ENCODE data around the gene HCFC1R1.
"Not testable (repeated sequence)": the region's sequence is repeated elsewhere in the genome, so short reads cannot be mapped to it uniquely, and the experiment has no call there.

The HCFC1R1 gene

GRCh38 chr16:3023669-3024478 lies at the start of gene HCFC1R1, which contains the start of gene THOC6:
Gene HCFC1R1, minus strand, starts transcription at chr16:3023942. Its CDS starts 1 bp downstream, at chr16:3023941.
Gene THOC6, plus strand, starts transcription at chr16:3024035. Its CDS starts 292 bp downstream, at chr16:3024327.
- H3K9me3 ChIP-seq (ENCODE audit: low read length) = no peaks in the 10 kb centered on the region

GRCh38 chr16:3073448-3073847 lies 49.7 kb upstream of the HCFC1R1 start:
- no peak overlapping the region for H3K4me3 ChIP-seq (ENCODE audit: low read depth in 1 of 2, low read length in 2 of 2)
- H3K9me3 ChIP-seq (ENCODE audit: low read length) = no peaks in the 10 kb centered on the region
- no peak overlapping the region for H3K9ac ChIP-seq (ENCODE audit: low read length)
- no peak overlapping the region for H3K27ac ChIP-seq (ENCODE audit: low read depth, low read length)
- H3K27me3 ChIP-seq (ENCODE audit: control insufficient read depth in 1 of 2, insufficient read depth in 2 of 2, low read length in 2 of 2) = no peaks in the 10 kb centered on the region
- no peaks in the 10 kb centered on the region for H3K4me1 ChIP-seq (ENCODE audit: insufficient read depth, low read length)
- no peaks in the 10 kb centered on the region for H3K36me3 ChIP-seq (ENCODE audit: insufficient read depth, low read length)

More at GRCh38 chr16:3023669-3024478, at the start of gene HCFC1R1, which contains the start of gene THOC6:
- peaks cover 11% of the 10 kb centered on the region for H3K36me3 ChIP-seq (ENCODE audit: insufficient read depth, low read length)
- peak within 1 kb of the TSS; percentile 92 for H3K27ac ChIP-seq (ENCODE audit: low read depth, low read length)
- peak within 1 kb of the TSS; percentile 84 to 88 for H3K4me3 ChIP-seq (ENCODE audit: low read depth in 1 of 2, low read length in 2 of 2)
- H3K4me1 ChIP-seq (ENCODE audit: insufficient read depth, low read length) = peaks cover 29% of the 10 kb centered on the region
- peak within 1 kb of the TSS; percentile 92 for H3K9ac ChIP-seq (ENCODE audit: low read length)
- peaks cover 2 to 6% of the 10 kb centered on the region in 2 donors for H3K27me3 ChIP-seq (ENCODE audit: control insufficient read depth in 1 of 2, insufficient read depth in 2 of 2, low read length in 2 of 2)

- not testable (repeated sequence) for H3K4me1 ChIP-seq (ENCODE audit: insufficient read depth, low read length); H3K36me3 ChIP-seq (ENCODE audit: insufficient read depth, low read length); H3K9ac ChIP-seq (ENCODE audit: low read length); H3K27ac ChIP-seq (ENCODE audit: low read depth, low read length); H3K27me3 ChIP-seq (ENCODE audit: control insufficient read depth in 1 of 2, insufficient read depth in 2 of 2, low read length in 2 of 2); H3K9me3 ChIP-seq (ENCODE audit: low read length); H3K4me3 ChIP-seq (ENCODE audit: low read depth in 1 of 2, low read length in 2 of 2)
These were observed 49.0 kb upstream of the HCFC1R1 start for GRCh38 chr16:3072576-3073263.

GRCh38 chr16:3072148-3072547 lies 48.4 kb upstream of the HCFC1R1 start:
- H3K9me3 ChIP-seq (ENCODE audit: low read length); H3K27ac ChIP-seq (ENCODE audit: low read depth, low read length); H3K27me3 ChIP-seq (ENCODE audit: control insufficient read depth in 1 of 2, insufficient read depth in 2 of 2, low read length in 2 of 2); H3K9ac ChIP-seq (ENCODE audit: low read length); H3K4me1 ChIP-seq (ENCODE audit: insufficient read depth, low read length); H3K36me3 ChIP-seq (ENCODE audit: insufficient read depth, low read length); H3K4me3 ChIP-seq (ENCODE audit: low read depth in 1 of 2, low read length in 2 of 2): not testable (repeated sequence)

GRCh38 chr16:3071655-3072054 lies 47.9 kb upstream of the HCFC1R1 start:
- Histone ChIP-seq H3K9ac (ENCODE audit: low read length) (no peak overlapping the region), H3K4me1 (ENCODE audit: insufficient read depth, low read length) (no peaks in the 10 kb centered on the region), H3K27ac (ENCODE audit: low read depth, low read length) (no peak overlapping the region), H3K4me3 (ENCODE audit: low read depth in 1 of 2, low read length in 2 of 2) (no peak overlapping the region), H3K27me3 (ENCODE audit: control insufficient read depth in 1 of 2, insufficient read depth in 2 of 2, low read length in 2 of 2) (no peaks in the 10 kb centered on the region), H3K9me3 (ENCODE audit: low read length) (no peaks in the 10 kb centered on the region), H3K36me3 (ENCODE audit: insufficient read depth, low read length) (no peaks in the 10 kb centered on the region)

GRCh38 chr16:3070608-3071111 lies 46.9 kb upstream of the HCFC1R1 start:
- H3K4me1 ChIP-seq (ENCODE audit: insufficient read depth, low read length) = no peaks in the 10 kb centered on the region

GRCh38 chr16:3069146-3069545 lies 45.4 kb upstream of the HCFC1R1 start:
- H3K27me3 ChIP-seq (ENCODE audit: control insufficient read depth in 1 of 2, insufficient read depth in 2 of 2, low read length in 2 of 2); H3K9me3 ChIP-seq (ENCODE audit: low read length); H3K36me3 ChIP-seq (ENCODE audit: insufficient read depth, low read length); H3K9ac ChIP-seq (ENCODE audit: low read length); H3K27ac ChIP-seq (ENCODE audit: low read depth, low read length); H3K4me1 ChIP-seq (ENCODE audit: insufficient read depth, low read length); H3K4me3 ChIP-seq (ENCODE audit: low read depth in 1 of 2, low read length in 2 of 2): not testable (repeated sequence)

More at GRCh38 chr16:3070608-3071111, 46.9 kb upstream of the HCFC1R1 start:
- Histone ChIP-seq H3K9me3 (ENCODE audit: low read length) (no peaks in the 10 kb centered on the region), H3K27me3 (ENCODE audit: control insufficient read depth in 1 of 2, insufficient read depth in 2 of 2, low read length in 2 of 2) (no peaks in the 10 kb centered on the region), H3K4me3 (ENCODE audit: low read depth in 1 of 2, low read length in 2 of 2) (no peak overlapping the region), H3K9ac (ENCODE audit: low read length) (no peak overlapping the region), H3K36me3 (ENCODE audit: insufficient read depth, low read length) (no peaks in the 10 kb centered on the region), H3K27ac (ENCODE audit: low read depth, low read length) (no peak overlapping the region)

GRCh38 chr16:3068487-3068886 lies 44.7 kb upstream of the HCFC1R1 start:
- Histone ChIP-seq H3K27ac (ENCODE audit: low read depth, low read length) (no peak overlapping the region), H3K27me3 (ENCODE audit: control insufficient read depth in 1 of 2, insufficient read depth in 2 of 2, low read length in 2 of 2) (no peaks in the 10 kb centered on the region), H3K36me3 (ENCODE audit: insufficient read depth, low read length) (no peaks in the 10 kb centered on the region), H3K4me3 (ENCODE audit: low read depth in 1 of 2, low read length in 2 of 2) (no peak overlapping the region), H3K4me1 (ENCODE audit: insufficient read depth, low read length) (peaks cover 6% of the 10 kb centered on the region), H3K9me3 (ENCODE audit: low read length) (no peaks in the 10 kb centered on the region), H3K9ac (ENCODE audit: low read length) (no peak overlapping the region)

GRCh38 chr16:3066440-3066748 lies 42.7 kb upstream of the HCFC1R1 start:
- no peak overlapping the region for H3K27ac ChIP-seq (ENCODE audit: low read depth, low read length)
- no peak overlapping the region for H3K9ac ChIP-seq (ENCODE audit: low read length)
- H3K9me3 ChIP-seq (ENCODE audit: low read length) = no peaks in the 10 kb centered on the region
- H3K4me1 ChIP-seq (ENCODE audit: insufficient read depth, low read length) = peaks cover 6% of the 10 kb centered on the region
- H3K4me3 ChIP-seq (ENCODE audit: low read depth in 1 of 2, low read length in 2 of 2) = peak overlapping the region; percentile 27 to 50
- H3K27me3 ChIP-seq (ENCODE audit: control insufficient read depth in 1 of 2, insufficient read depth in 2 of 2, low read length in 2 of 2) = no peaks in the 10 kb centered on the region
- H3K36me3 ChIP-seq (ENCODE audit: insufficient read depth, low read length) = no peaks in the 10 kb centered on the region

- Histone ChIP-seq H3K9me3 (ENCODE audit: low read length) (no peaks in the 10 kb centered on the region), H3K27ac (ENCODE audit: low read depth, low read length) (peak overlapping the region; percentile 14), H3K27me3 (ENCODE audit: control insufficient read depth in 1 of 2, insufficient read depth in 2 of 2, low read length in 2 of 2) (no peaks in the 10 kb centered on the region), H3K36me3 (ENCODE audit: insufficient read depth, low read length) (no peaks in the 10 kb centered on the region), H3K4me3 (ENCODE audit: low read depth in 1 of 2, low read length in 2 of 2) (peak overlapping the region; percentile 27 to 50), H3K9ac (ENCODE audit: low read length) (peak overlapping the region; percentile 30), H3K4me1 (ENCODE audit: insufficient read depth, low read length) (peaks cover 6% of the 10 kb centered on the region)
These were observed 42.1 kb upstream of the HCFC1R1 start for GRCh38 chr16:3065742-3066439.

GRCh38 chr16:3065069-3065741 lies 41.5 kb upstream of the HCFC1R1 start, which contains the start of gene IL32:
Gene IL32, plus strand, starts transcription at chr16:3065640. Its CDS starts 172 bp downstream, at chr16:3065812.
- peaks cover 6% of the 10 kb centered on the region for H3K4me1 ChIP-seq (ENCODE audit: insufficient read depth, low read length)
- H3K4me3 ChIP-seq (ENCODE audit: low read depth in 1 of 2, low read length in 2 of 2) = peak within 1 kb of the TSS; percentile 27 to 50

More at GRCh38 chr16:3065069-3065741, 41.5 kb upstream of the HCFC1R1 start, which contains the start of gene IL32:
- no peaks in the 10 kb centered on the region for H3K27me3 ChIP-seq (ENCODE audit: control insufficient read depth in 1 of 2, insufficient read depth in 2 of 2, low read length in 2 of 2)
- H3K9ac ChIP-seq (ENCODE audit: low read length) = peak within 1 kb of the TSS; percentile 30
- peak within 1 kb of the TSS; percentile 41 for H3K27ac ChIP-seq (ENCODE audit: low read depth, low read length)
- H3K9me3 ChIP-seq (ENCODE audit: low read length) = no peaks in the 10 kb centered on the region
- H3K36me3 ChIP-seq (ENCODE audit: insufficient read depth, low read length) = no peaks in the 10 kb centered on the region
